IMR-90 (cell line): Measurements from ENCODE around the gene WSB1. TPM values are rescaled to one million over a fixed set of nuclear protein-coding genes. Genes with fewer than 3 reads are reported as not detected.

Source experiments
- ATAC-seq: fragments of 200-7000 bp; cut with Tn5 transposase; 2 replicates; pipeline ENCODE4 v1.9.1; 2020; ENCODE audit warnings: low read depth, mild to moderate bottlenecking, moderate library complexity
- BruUV-seq: library from RNA; stranded (reverse); fragments of 400-500 nt; replicated peaks from 2 replicates; lab custom pipeline; 2021; lab: Mats Ljungman, UMichigan
- CTCF ChIA-PET: fragments of 300-600 bp; formaldehyde crosslinking; extraction: SDS; loops from one replicate; lab custom pipeline; 2021; ENCODE audit warnings: antibody characterized with exemption; lab: Yijun Ruan, JAX
- POLR2A ChIA-PET: fragments of 300-600 bp; sonication (Branson Sonifier 250); formaldehyde crosslinking; loops from one replicate; lab custom pipeline; 2022; ENCODE audit warnings: antibody characterized with exemption; ENCODE audit not compliant: unreplicated experiment; lab: Charles Lee
- DNase-seq: peaks from one replicate; pipeline ENCODE4 v3.0.0; 2013
- H2AFZ ChIP-seq: replicated peaks from 2 replicates; pipeline ENCODE3; 2013; ENCODE audit warnings: low read length, mild to moderate bottlenecking; ENCODE audit not compliant: poor library complexity
- H2AK5ac ChIP-seq: 2 replicates; pipeline ENCODE4 v1.6.1; 2013; ENCODE audit warnings: low read depth, low read length, inconsistent platforms
- H2AK9ac ChIP-seq: replicated peaks from 2 replicates; pipeline ENCODE3; 2013; ENCODE audit warnings: mild to moderate bottlenecking, low read depth, low read length, moderate library complexity; ENCODE audit not compliant: poor library complexity
- H2BK120ac ChIP-seq: 2 replicates; pipeline ENCODE4 v1.6.1; 2013; ENCODE audit warnings: low read depth, low read length, inconsistent platforms
- H2BK15ac ChIP-seq: 3 replicates; pipeline ENCODE4 v1.6.1; 2013; ENCODE audit warnings: low read depth, low read length, inconsistent platforms
- H2BK20ac ChIP-seq: 2 replicates; pipeline ENCODE4 v1.6.1; 2013; ENCODE audit warnings: low read depth, mild to moderate bottlenecking, inconsistent platforms, low read length, moderate library complexity
- H2BK5ac ChIP-seq: 2 replicates; pipeline ENCODE4 v1.6.1; 2013; ENCODE audit warnings: mild to moderate bottlenecking, low read depth, low read length, inconsistent platforms; ENCODE audit not compliant: poor library complexity, severe bottlenecking
- H3K14ac ChIP-seq: replicated peaks from 2 replicates; pipeline ENCODE4 v1.6.1; 2013; ENCODE audit warnings: low read depth, low read length, inconsistent platforms
- H3K18ac ChIP-seq: 2 replicates; pipeline ENCODE4 v1.6.1; 2013; ENCODE audit warnings: low read depth, low read length, control low read depth
- H3K23ac ChIP-seq: 2 replicates; pipeline ENCODE4 v1.6.1; 2013; ENCODE audit warnings: low read depth, low read length, inconsistent platforms
- H3K27ac ChIP-seq: 2 replicates; pipeline ENCODE4 v1.5.1; 2013; ENCODE audit warnings: mild to moderate bottlenecking, control low read depth, low read length; ENCODE audit not compliant: insufficient read depth
- H3K27me3 ChIP-seq: 2 replicates; pipeline ENCODE4 v1.6.1; 2013; ENCODE audit warnings: low read length; ENCODE audit not compliant: control insufficient read depth, insufficient read depth
- H3K36me3 ChIP-seq: 2 replicates; pipeline ENCODE4 v1.6.1; 2013; ENCODE audit warnings: low read length, mixed read lengths; ENCODE audit not compliant: control insufficient read depth, insufficient read depth
- H3K4ac ChIP-seq: 2 replicates; pipeline ENCODE4 v1.6.1; 2013; ENCODE audit warnings: low read depth, low read length, inconsistent platforms
- H3K4me1 ChIP-seq: 2 replicates; pipeline ENCODE4 v1.6.1; 2013; ENCODE audit warnings: low read length, mixed read lengths; ENCODE audit not compliant: control insufficient read depth, insufficient read depth
- H3K4me2 ChIP-seq: 2 replicates; pipeline ENCODE4 v1.6.1; 2013; ENCODE audit warnings: low read depth, mild to moderate bottlenecking, control low read depth, low read length, moderate library complexity
- H3K4me3 ChIP-seq: 2 replicates; pipeline ENCODE4 v1.5.1; 2013; ENCODE audit warnings: low read depth, mild to moderate bottlenecking, control low read depth, low read length, moderate library complexity; ENCODE audit not compliant: insufficient read depth
- H3K56ac ChIP-seq: 2 replicates; pipeline ENCODE4 v1.6.1; 2013; ENCODE audit warnings: low read length, inconsistent platforms; ENCODE audit not compliant: insufficient read depth; ENCODE audit errors: extremely low read depth
- H3K79me1 ChIP-seq, 2 experiments: 2 replicates each; pipeline ENCODE4 v1.6.1; 2013; ENCODE audit warnings: low read length in 2 of 2, inconsistent platforms in 1 of 2, low read depth in 1 of 2
- H3K9ac ChIP-seq: 2 replicates; pipeline ENCODE4 v1.6.1; 2013; ENCODE audit warnings: low read depth, low read length, control low read depth
- H3K9me1 ChIP-seq: 2 replicates; pipeline ENCODE4 v1.6.1; 2013; ENCODE audit warnings: low read length, inconsistent platforms; ENCODE audit not compliant: insufficient read depth
- H3K9me3 ChIP-seq: 2 replicates; pipeline ENCODE4 v1.6.1; 2013; ENCODE audit warnings: low read length; ENCODE audit not compliant: control insufficient read depth, insufficient read depth
- H4K20me1 ChIP-seq: 2 replicates; pipeline ENCODE4 v1.6.1; 2013; ENCODE audit warnings: low read length, inconsistent platforms; ENCODE audit not compliant: insufficient read depth
- H4K5ac ChIP-seq: 2 replicates; pipeline ENCODE4 v1.6.1; 2013; ENCODE audit warnings: mild to moderate bottlenecking, low read depth, low read length, control low read depth
- H4K8ac ChIP-seq, 2 experiments: 2 replicates each; pipeline ENCODE4 v1.6.1; 2013; ENCODE audit warnings: low read depth in 2 of 2, low read length in 2 of 2, control low read depth in 1 of 2, inconsistent platforms in 1 of 2
- H4K91ac ChIP-seq: 2 replicates; pipeline ENCODE4 v1.6.1; 2013; ENCODE audit warnings: low read depth, low read length, inconsistent platforms; ENCODE audit not compliant: insufficient read depth
- BHLHE40 ChIP-seq: fragments of 150-350 bp; IDR thresholded peaks from 2 replicates; pipeline ENCODE4 v1.6.1; 2016; ENCODE audit warnings: mild to moderate bottlenecking, low read depth, low read length
- CHD1 ChIP-seq: IDR thresholded peaks from 2 replicates; pipeline ENCODE4 v1.6.1; 2012; ENCODE audit warnings: low read depth, low read length, improper control_type of control experiment
- FOS ChIP-seq: fragments of 150-350 bp; IDR thresholded peaks from 2 replicates; pipeline ENCODE4 v1.6.1; 2016; ENCODE audit warnings: low read depth, low read length
- MAFK ChIP-seq: IDR thresholded peaks from 2 replicates; pipeline ENCODE4 v1.6.1; 2012; ENCODE audit warnings: low read depth, low read length, improper control_type of control experiment
- MAZ ChIP-seq: IDR thresholded peaks from 2 replicates; pipeline ENCODE4 v1.6.1; 2012; ENCODE audit warnings: low read depth, mild to moderate bottlenecking, low read length, improper control_type of control experiment, moderate library complexity, borderline replicate concordance
- MXI1 ChIP-seq: IDR thresholded peaks from 2 replicates; pipeline ENCODE4 v1.6.1; 2012; ENCODE audit warnings: low read depth, mild to moderate bottlenecking, low read length, moderate library complexity, borderline replicate concordance
- NFE2L2 ChIP-seq: fragments of 150-350 bp; IDR thresholded peaks from 2 replicates; pipeline ENCODE4 v1.6.1; 2016; ENCODE audit warnings: low read depth, mild to moderate bottlenecking, low read length
- POLR2A ChIP-seq: IDR thresholded peaks from 2 replicates; pipeline ENCODE4 v1.6.1; 2012; ENCODE audit warnings: mild to moderate bottlenecking, low read depth, low read length
- RAD21 ChIP-seq: IDR thresholded peaks from 2 replicates; pipeline ENCODE4 v1.6.1; 2012; ENCODE audit warnings: low read length, improper control_type of control experiment
- RCOR1 ChIP-seq: IDR thresholded peaks from 2 replicates; pipeline ENCODE4 v1.6.1; 2012; ENCODE audit warnings: mild to moderate bottlenecking, low read length, improper control_type of control experiment; ENCODE audit not compliant: insufficient replicate concordance
- RFX5 ChIP-seq: IDR thresholded peaks from 2 replicates; pipeline ENCODE4 v1.8.0; 2012; ENCODE audit warnings: low read depth, mild to moderate bottlenecking, low read length, moderate library complexity
- SMC3 ChIP-seq: fragments of 150-350 bp; IDR thresholded peaks from 2 replicates; pipeline ENCODE4 v1.6.1; 2016; ENCODE audit warnings: low read depth, mild to moderate bottlenecking, antibody characterized with exemption, low read length, moderate library complexity
- WGBS, 2 experiments: methylation state at CpG; one replicate each; pipeline versions ENCODE4 v1.1.5 to v1.1.7; 2013; ENCODE audit warnings: missing lambda C conversion rate in 2 of 2; ENCODE audit not compliant: insufficient read length in 1 of 2; ENCODE audit errors: extremely low coverage in 2 of 2; 5-methylcytosine and 5-hydroxymethylcytosine counted together
- dilution Hi-C: fragments of 300-500 bp; cut with HindIII; formaldehyde crosslinking; loops from one replicate; pipeline ENCODE4 v1.14.3; 2018; ENCODE audit warnings: low sequenced_read_pairs; ENCODE audit not compliant: unreplicated experiment
- in situ Hi-C: fragments of 300-500 bp; cut with MboI; formaldehyde crosslinking; loops from 3 replicates; pipeline ENCODE4 v1.14.3; 2019; ENCODE audit warnings: low sequenced_read_pairs, inconsistent platforms, mixed read lengths
- intact Hi-C: fragments of 100-400 bp; cut with micrococcal nuclease; formaldehyde crosslinking; loops from 2 replicates; pipeline ENCODE4 v1.10.0; 2022
- polyA plus RNA-seq, 3 experiments: library from polyadenylated mRNA; depleted of rRNA; stranded (reverse); fragments of >200 nt; gene quantifications; 2 replicates each; pipeline ENCODE4 v1.2.3, GENCODE V29; 2012; ENCODE audit warnings: low replicate concordance in 1 of 3
- total RNA-seq: library from RNA; depleted of rRNA; stranded (reverse); fragments of >200 nt; gene quantifications from 2 replicates; pipeline ENCODE4 v1.2.3, GENCODE V29; 2012
- TF ChIP-seq, protein P1 (sequence below): conservative IDR thresholded peaks from 2 replicates; pipeline ENCODE4 v1.5.1; 2012; ENCODE audit warnings: mild to moderate bottlenecking, low read depth, low read length, improper control_type of control experiment
- TF ChIP-seq, protein P2 (sequence below): fragments of 150-350 bp; IDR thresholded peaks from 2 replicates; pipeline ENCODE4 v1.6.1; 2017; ENCODE audit warnings: mild to moderate bottlenecking, antibody characterized with exemption, low read length, low read depth
- TF ChIP-seq, protein P3 (sequence below): fragments of 150-350 bp; IDR thresholded peaks from 2 replicates; pipeline ENCODE4 v1.6.1; 2016; ENCODE audit warnings: low read depth, mild to moderate bottlenecking, low read length, moderate library complexity, borderline replicate concordance

The WSB1 gene
- total and polyA plus RNA-seq, 2 of the 4 experiments (the other 2 are of a cell fraction) = 140 to 266 TPM

DNA sequence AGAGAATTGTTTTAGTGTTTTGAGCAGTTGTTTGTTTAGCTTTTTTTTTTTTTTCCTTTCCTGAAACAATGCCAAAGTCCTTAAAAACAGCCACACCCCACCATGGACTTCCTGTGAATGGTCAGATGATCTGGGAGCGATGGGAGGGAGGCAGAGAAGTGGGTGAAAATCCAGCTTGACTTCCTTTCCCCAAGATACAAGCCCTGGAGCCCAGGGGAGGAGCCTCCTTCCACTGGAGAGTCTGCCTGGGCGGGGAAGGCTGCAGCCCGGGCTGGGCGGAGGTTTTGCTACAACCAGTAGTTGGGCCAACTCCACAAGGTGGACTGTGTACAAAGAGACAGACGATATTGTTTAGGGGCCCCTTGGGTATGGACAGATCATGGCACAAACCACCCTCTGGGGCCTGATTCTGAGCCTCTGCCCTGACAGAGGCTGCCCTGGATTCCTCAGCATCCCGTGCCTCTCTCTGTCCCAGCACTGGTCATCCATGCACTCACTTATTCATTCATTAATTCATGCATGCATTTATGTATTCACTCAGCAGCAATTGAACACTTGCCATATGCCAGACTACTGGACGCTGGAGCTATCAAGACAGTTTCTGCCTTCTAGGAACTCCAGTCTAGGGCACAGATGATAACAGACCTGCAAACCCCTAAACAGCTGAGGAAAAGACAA lies 29.8 kb downstream of the WSB1 start:
- Histone ChIP-seq H2BK5ac (no peak overlapping the region), H3K79me1 (no peaks in the 10 kb centered on the region; a peak in 1 of 4 replicates), H4K5ac (no peak overlapping the region), H3K23ac (no peak overlapping the region), H4K8ac (no peak overlapping the region), H2AK5ac (no peak overlapping the region), H3K9me3 (no peaks in the 10 kb centered on the region), H3K9me1 (peaks cover 7% of the 10 kb centered on the region; the same call in 1 of the 2 replicates), H3K4me3 (no peak overlapping the region), H3K27me3 (no peaks in the 10 kb centered on the region), H3K14ac (no peak overlapping the region), H3K4ac (no peak overlapping the region), H4K20me1 (no peaks in the 10 kb centered on the region; the same call in 1 of the 2 replicates), H3K27ac (no peak overlapping the region), H2AFZ (no peak overlapping the region), H2AK9ac (no peak overlapping the region), H3K4me2 (no peak overlapping the region), H2BK120ac (no peak overlapping the region), H2BK20ac (no peak overlapping the region), H3K36me3 (no peaks in the 10 kb centered on the region; the same call in 1 of the 2 replicates), H3K4me1 (peaks cover 9% of the 10 kb centered on the region), H4K91ac (no peak overlapping the region), H2BK15ac (no peak overlapping the region), H3K56ac (no peak overlapping the region), H3K9ac (no peak overlapping the region), H3K18ac (no peak overlapping the region)
- POLR2A ChIA-PET = interaction anchor here (0.6 kb wide), 1 partner anchor 30 kb away, joined by 4 read pairs; the partner anchor contains the start of gene WSB1
- ATAC-seq (peak; percentile 72), DNase-seq (peak; percentile 16)
- WGBS, 2 experiments = 86% methylated on average over 1 of the region's 7 CpGs; no CpG with 5 or more reads in 1 of the 2 experiments
- intact Hi-C loops = no loop called here
- in situ Hi-C loops = no loop called here
- dilution Hi-C loops = no loop called here
- BruUV-seq = no TSS peak
- CTCF ChIA-PET = interaction anchor here (0.6 to 1.3 kb wide), 2 partner anchors 34 to 87 kb away, joined by 3 to 4 read pairs; no protein-coding TSS in a partner anchor
- TF ChIP-seq, protein P1, sequence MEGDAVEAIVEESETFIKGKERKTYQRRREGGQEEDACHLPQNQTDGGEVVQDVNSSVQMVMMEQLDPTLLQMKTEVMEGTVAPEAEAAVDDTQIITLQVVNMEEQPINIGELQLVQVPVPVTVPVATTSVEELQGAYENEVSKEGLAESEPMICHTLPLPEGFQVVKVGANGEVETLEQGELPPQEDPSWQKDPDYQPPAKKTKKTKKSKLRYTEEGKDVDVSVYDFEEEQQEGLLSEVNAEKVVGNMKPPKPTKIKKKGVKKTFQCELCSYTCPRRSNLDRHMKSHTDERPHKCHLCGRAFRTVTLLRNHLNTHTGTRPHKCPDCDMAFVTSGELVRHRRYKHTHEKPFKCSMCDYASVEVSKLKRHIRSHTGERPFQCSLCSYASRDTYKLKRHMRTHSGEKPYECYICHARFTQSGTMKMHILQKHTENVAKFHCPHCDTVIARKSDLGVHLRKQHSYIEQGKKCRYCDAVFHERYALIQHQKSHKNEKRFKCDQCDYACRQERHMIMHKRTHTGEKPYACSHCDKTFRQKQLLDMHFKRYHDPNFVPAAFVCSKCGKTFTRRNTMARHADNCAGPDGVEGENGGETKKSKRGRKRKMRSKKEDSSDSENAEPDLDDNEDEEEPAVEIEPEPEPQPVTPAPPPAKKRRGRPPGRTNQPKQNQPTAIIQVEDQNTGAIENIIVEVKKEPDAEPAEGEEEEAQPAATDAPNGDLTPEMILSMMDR = no peak
- TF ChIP-seq MAFK = no peak
- no peak for TF ChIP-seq MAZ
- no peak for TF ChIP-seq SMC3
- TF ChIP-seq RAD21 = no peak
- no peak for TF ChIP-seq FOS
- no peak for TF ChIP-seq CHD1
- TF ChIP-seq NFE2L2 = no peak
- TF ChIP-seq BHLHE40 = no peak
- no peak for TF ChIP-seq RFX5
- no peak for TF ChIP-seq MXI1
- TF ChIP-seq, protein P2, sequence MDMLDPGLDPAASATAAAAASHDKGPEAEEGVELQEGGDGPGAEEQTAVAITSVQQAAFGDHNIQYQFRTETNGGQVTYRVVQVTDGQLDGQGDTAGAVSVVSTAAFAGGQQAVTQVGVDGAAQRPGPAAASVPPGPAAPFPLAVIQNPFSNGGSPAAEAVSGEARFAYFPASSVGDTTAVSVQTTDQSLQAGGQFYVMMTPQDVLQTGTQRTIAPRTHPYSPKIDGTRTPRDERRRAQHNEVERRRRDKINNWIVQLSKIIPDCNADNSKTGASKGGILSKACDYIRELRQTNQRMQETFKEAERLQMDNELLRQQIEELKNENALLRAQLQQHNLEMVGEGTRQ = no peak
- no peak for TF ChIP-seq POLR2A
- no peak for TF ChIP-seq RCOR1
- TF ChIP-seq, protein P3, sequence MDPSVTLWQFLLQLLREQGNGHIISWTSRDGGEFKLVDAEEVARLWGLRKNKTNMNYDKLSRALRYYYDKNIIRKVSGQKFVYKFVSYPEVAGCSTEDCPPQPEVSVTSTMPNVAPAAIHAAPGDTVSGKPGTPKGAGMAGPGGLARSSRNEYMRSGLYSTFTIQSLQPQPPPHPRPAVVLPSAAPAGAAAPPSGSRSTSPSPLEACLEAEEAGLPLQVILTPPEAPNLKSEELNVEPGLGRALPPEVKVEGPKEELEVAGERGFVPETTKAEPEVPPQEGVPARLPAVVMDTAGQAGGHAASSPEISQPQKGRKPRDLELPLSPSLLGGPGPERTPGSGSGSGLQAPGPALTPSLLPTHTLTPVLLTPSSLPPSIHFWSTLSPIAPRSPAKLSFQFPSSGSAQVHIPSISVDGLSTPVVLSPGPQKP = no peak
